ENCODE results near the gene SEC63.
"Not testable (repeated sequence)": the region's sequence is repeated elsewhere in the genome, so short reads cannot be mapped to it uniquely, and the experiment has no call there.

The SEC63 gene

GRCh38 chr6:107911692-107912091 is 46.3 kb downstream of the SEC63 start:
- H3K27me3 ChIP-seq (ENCODE audit: insufficient read depth, low read depth), result no peaks in the 10 kb centered on the region
- no peak for TF ChIP-seq CTCF (conservative IDR thresholded peaks at IDR 0.05; ENCODE audit: low read depth, low read length)
- no peaks in the 10 kb centered on the region for H3K4me1 ChIP-seq (ENCODE audit: low read depth, poor library complexity, severe bottlenecking)
- H3K9ac ChIP-seq, result no peak overlapping the region
- no peak overlapping the region for H3K27ac ChIP-seq
- H3K4me2 ChIP-seq, result no peak overlapping the region
- H3K36me3 ChIP-seq (ENCODE audit: insufficient read depth), result no peaks in the 10 kb centered on the region
- no peak overlapping the region for H3K4me3 ChIP-seq (IDR thresholded peaks at IDR 0.05; ENCODE audit: insufficient read depth, low read depth, low read length)
- H4K20me1 ChIP-seq (ENCODE audit: insufficient read depth), result no peaks in the 10 kb centered on the region
- no peaks in the 10 kb centered on the region for H3K79me2 ChIP-seq (ENCODE audit: insufficient read depth, low read depth)
- H2AFZ ChIP-seq (ENCODE audit: low read depth), result no peak overlapping the region

GRCh38 chr6:107894809-107895396 is 63.1 kb downstream of the SEC63 start:
- no peak overlapping the region for H3K4me3 ChIP-seq (IDR thresholded peaks at IDR 0.05; ENCODE audit: insufficient read depth, low read depth, low read length)
- no peaks in the 10 kb centered on the region for H3K27me3 ChIP-seq (ENCODE audit: insufficient read depth, low read depth)
- no peak for TF ChIP-seq CTCF (conservative IDR thresholded peaks at IDR 0.05; ENCODE audit: low read depth, low read length)
- no peak overlapping the region for H3K4me2 ChIP-seq
- no peak overlapping the region for H3K9ac ChIP-seq
- no peak overlapping the region for H2AFZ ChIP-seq (ENCODE audit: low read depth)
- 0 out of 2 replicates have a peak, but pooled peaks cover 3% of the 10 kb centered on the region for H3K36me3 ChIP-seq (ENCODE audit: insufficient read depth)
- H3K27ac ChIP-seq, result no peak overlapping the region
- H3K4me1 ChIP-seq (ENCODE audit: low read depth, poor library complexity, severe bottlenecking), result no peaks in the 10 kb centered on the region
- no peaks in the 10 kb centered on the region for H3K79me2 ChIP-seq (ENCODE audit: insufficient read depth, low read depth)
- no peaks in the 10 kb centered on the region for H4K20me1 ChIP-seq (ENCODE audit: insufficient read depth)

GRCh38 chr6:107890431-107890830 is 67.6 kb downstream of the SEC63 start:
- H3K36me3 ChIP-seq (ENCODE audit: insufficient read depth), result not testable (repeated sequence)

GRCh38 chr6:107885950-107886349 is 72.1 kb downstream of the SEC63 start:
- not testable (repeated sequence) for H3K36me3 ChIP-seq (ENCODE audit: insufficient read depth); H3K27me3 ChIP-seq (ENCODE audit: insufficient read depth, low read depth); H3K4me1 ChIP-seq (ENCODE audit: low read depth, poor library complexity, severe bottlenecking); H4K20me1 ChIP-seq (ENCODE audit: insufficient read depth); H3K4me2 ChIP-seq; H3K27ac ChIP-seq; H3K9ac ChIP-seq; H3K4me3 ChIP-seq (IDR thresholded peaks at IDR 0.05; ENCODE audit: insufficient read depth, low read depth, low read length); H2AFZ ChIP-seq (ENCODE audit: low read depth); H3K79me2 ChIP-seq (ENCODE audit: insufficient read depth, low read depth)

More at GRCh38 chr6:107890431-107890830, 67.6 kb downstream of the SEC63 start:
- H3K79me2 ChIP-seq (ENCODE audit: insufficient read depth, low read depth); H3K4me1 ChIP-seq (ENCODE audit: low read depth, poor library complexity, severe bottlenecking); H2AFZ ChIP-seq (ENCODE audit: low read depth); H3K4me3 ChIP-seq (IDR thresholded peaks at IDR 0.05; ENCODE audit: insufficient read depth, low read depth, low read length); H4K20me1 ChIP-seq (ENCODE audit: insufficient read depth); H3K27ac ChIP-seq; H3K4me2 ChIP-seq; H3K27me3 ChIP-seq (ENCODE audit: insufficient read depth, low read depth); H3K9ac ChIP-seq: not testable (repeated sequence)

GRCh38 chr6:107879941-107880340 is 78.1 kb downstream of the SEC63 start:
- H3K36me3 ChIP-seq (ENCODE audit: insufficient read depth), result no peaks in the 10 kb centered on the region
- no peak for TF ChIP-seq CTCF (conservative IDR thresholded peaks at IDR 0.05; ENCODE audit: low read depth, low read length)
- no peak overlapping the region for H3K4me2 ChIP-seq
- H4K20me1 ChIP-seq (ENCODE audit: insufficient read depth), result no peaks in the 10 kb centered on the region
- H3K27ac ChIP-seq, result no peak overlapping the region
- H3K79me2 ChIP-seq (ENCODE audit: insufficient read depth, low read depth), result no peaks in the 10 kb centered on the region
- no peaks in the 10 kb centered on the region for H3K4me1 ChIP-seq (ENCODE audit: low read depth, poor library complexity, severe bottlenecking)
- no peak overlapping the region for H3K4me3 ChIP-seq (IDR thresholded peaks at IDR 0.05; ENCODE audit: insufficient read depth, low read depth, low read length)
- H3K27me3 ChIP-seq (ENCODE audit: insufficient read depth, low read depth), result no peaks in the 10 kb centered on the region
- H3K9ac ChIP-seq, result no peak overlapping the region
- no peak overlapping the region for H2AFZ ChIP-seq (ENCODE audit: low read depth)
